Measurements from ENCODE around the gene CYP27C1. TPM values are rescaled to one million over a fixed set of nuclear protein-coding genes. Genes with fewer than 3 reads are reported as not detected.

The CYP27C1 gene
- total RNA-seq, 4 donors from 2014 or later, result not detected

DNA sequence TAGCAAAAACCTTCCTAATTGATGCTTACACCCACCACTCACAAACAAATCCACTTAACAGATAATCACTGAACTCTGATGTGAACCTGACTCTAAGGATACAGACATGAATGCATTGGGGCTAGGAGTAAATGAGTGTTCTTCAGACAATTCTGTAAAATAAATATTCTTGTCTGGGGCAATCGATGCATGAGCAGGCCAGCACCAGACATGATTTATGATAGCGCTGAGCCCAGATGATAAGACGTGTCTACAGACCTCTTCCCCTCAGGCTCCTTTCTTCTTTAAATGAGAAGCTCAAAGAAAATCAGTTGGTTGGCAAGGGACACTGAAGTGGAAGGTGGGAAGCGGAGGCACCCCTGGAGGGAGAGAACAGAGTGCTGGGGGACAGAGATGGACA lies 85.9 kb downstream of the CYP27C1 start:
- intact Hi-C loops (cut with DNase I; ENCODE audit: low total_unique reads), result no loop called here
- no peak for DNase-seq
- no peak overlapping the region for H3K4me3 ChIP-seq
- H3K36me3 ChIP-seq, result no peaks in the 10 kb centered on the region
- H3K9me3 ChIP-seq, result no peaks in the 10 kb centered on the region
- TF ChIP-seq POLR2A (IDR thresholded peaks at IDR 0.05) (no peak), CTCF (IDR thresholded peaks at IDR 0.05 in 4 of 5, conservative IDR thresholded peaks at IDR 0.05 in 1 of 5) (no peak)
- no peak overlapping the region for H3K27ac ChIP-seq
- H3K27me3 ChIP-seq, result no peaks in the 10 kb centered on the region
- H3K4me1 ChIP-seq, result peaks cover 10% of the 10 kb centered on the region in 2 donors
- in situ Hi-C loops (cut with MboI; ENCODE audit: low sequenced_read_pairs in 4 of 4), result no loop called here
- ATAC-seq, result no peak

Other genes with a start within 250 kb of the CYP27C1 start
- gene BIN1, start 113.1 kb downstream of the CYP27C1 start, total RNA-seq, result 1,000 to 10,000 TPM; 1,150 to 2,167 (median 1,736) TPM
- 10 to 100 TPM; 24.9 to 28.2 (median 26.7) TPM for gene ERCC3, start 73.8 kb upstream of the CYP27C1 start, total RNA-seq
- gene MAP3K2, start 167.7 kb upstream of the CYP27C1 start, total RNA-seq, result 10 to 100 TPM; 33.8 to 46.4 (median 39.4) TPM
- under 1 TPM in 2 of 4 donors, not detected in 2; 0.29 to 0.58 TPM for gene PROC, start 198.1 kb upstream of the CYP27C1 start, total RNA-seq